Measurements from ENCODE around the gene AMPD2.

Gene AMPD2

DNA sequence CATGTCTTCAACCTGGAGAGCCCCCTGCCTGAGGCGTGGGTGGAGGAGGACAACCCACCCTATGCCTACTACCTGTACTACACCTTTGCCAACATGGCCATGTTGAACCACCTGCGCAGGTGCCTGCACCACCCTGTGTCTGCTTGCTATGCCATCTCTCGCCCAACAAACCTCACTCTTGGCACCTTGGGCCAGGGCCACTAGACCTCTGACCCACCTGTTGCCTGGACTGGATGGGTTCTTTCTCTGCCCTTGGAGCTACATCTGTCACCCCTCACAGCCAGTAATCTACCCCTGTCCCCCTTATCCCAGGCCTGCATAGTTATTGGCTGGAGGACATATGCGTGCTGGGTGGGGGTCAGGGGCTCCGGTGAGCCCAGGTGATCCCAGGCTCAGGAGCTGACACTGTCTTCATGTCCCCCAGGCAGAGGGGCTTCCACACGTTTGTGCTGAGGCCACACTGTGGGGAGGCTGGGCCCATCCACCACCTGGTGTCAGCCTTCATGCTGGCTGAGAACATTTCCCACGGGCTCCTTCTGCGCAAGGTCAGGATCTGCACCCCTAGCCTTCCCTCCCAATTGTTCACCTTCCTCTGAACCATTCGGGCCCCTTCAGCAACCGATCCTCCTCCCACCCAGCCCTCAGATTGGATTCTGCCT is 9.9 kb downstream of the AMPD2 start:
- in situ Hi-C loops (cut with MboI; ENCODE audit: low sequenced_read_pairs) = loop anchor here (10.0 kb wide), 1 partner anchor 85 kb away; the partner anchor contains the start of gene GNAI3

DNA sequence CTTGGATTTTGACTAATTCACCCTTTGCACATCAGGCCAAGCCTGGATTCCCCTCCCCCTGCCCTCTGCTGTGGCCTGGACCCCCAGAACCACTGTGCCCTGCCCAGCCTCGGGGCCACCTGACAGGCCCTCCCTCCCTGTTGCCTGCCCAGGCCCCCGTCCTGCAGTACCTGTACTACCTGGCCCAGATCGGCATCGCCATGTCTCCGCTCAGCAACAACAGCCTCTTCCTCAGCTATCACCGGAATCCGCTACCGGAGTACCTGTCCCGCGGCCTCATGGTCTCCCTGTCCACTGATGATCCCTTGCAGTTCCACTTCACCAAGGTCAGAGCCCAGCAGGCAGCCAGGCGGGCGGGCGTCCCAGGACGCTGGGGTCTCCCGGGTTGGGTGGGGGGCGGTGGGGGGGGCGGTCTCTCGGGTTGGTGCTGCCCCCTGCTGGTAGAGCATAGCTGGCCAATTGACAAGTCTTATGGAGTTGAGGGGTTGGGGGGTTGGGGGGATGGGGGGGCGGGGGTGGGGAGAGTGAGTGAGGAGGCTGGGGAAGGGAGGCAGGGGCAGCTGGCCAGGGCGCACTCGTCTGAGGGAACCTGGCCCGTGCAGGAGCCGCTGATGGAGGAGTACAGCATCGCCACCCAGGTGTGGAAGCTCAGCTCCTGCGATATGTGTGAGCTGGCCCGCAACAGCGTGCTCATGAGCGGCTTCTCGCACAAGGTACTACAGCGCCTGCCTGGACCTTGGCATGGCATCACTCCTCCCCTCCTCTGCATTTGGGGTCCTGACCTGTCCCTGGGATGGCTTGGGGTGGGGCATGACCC is 10.7 kb downstream of the AMPD2 start:
- in situ Hi-C loops (cut with MboI; ENCODE audit: low sequenced_read_pairs) = no loop called here

DNA sequence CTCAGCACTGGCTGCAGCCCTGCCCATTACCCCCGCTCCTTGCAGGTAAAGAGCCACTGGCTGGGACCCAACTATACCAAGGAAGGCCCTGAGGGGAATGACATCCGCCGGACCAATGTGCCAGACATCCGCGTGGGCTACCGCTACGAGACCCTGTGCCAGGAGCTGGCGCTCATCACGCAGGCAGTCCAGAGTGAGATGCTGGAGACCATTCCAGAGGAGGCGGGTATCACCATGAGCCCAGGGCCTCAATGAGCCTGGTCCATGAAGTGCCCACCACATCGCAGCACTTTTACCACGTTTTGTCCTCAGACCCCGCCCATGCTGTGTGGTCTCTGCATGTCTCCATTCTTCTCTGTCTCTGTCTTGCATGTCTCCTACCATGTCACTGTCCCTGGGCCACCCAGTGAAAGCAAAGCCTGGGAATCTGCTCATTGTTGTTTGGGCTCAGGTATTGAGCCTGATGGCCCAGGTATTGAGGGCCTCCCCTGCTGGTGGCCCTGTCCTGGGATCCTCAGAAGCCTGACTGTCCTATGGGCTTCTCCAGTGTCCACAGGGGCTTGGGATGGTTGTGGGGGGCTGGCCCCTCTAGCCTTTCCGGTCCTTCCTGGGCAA is 11.4 kb downstream of the AMPD2 start:
- in situ Hi-C loops (cut with MboI; ENCODE audit: low sequenced_read_pairs) = no loop called here

DNA sequence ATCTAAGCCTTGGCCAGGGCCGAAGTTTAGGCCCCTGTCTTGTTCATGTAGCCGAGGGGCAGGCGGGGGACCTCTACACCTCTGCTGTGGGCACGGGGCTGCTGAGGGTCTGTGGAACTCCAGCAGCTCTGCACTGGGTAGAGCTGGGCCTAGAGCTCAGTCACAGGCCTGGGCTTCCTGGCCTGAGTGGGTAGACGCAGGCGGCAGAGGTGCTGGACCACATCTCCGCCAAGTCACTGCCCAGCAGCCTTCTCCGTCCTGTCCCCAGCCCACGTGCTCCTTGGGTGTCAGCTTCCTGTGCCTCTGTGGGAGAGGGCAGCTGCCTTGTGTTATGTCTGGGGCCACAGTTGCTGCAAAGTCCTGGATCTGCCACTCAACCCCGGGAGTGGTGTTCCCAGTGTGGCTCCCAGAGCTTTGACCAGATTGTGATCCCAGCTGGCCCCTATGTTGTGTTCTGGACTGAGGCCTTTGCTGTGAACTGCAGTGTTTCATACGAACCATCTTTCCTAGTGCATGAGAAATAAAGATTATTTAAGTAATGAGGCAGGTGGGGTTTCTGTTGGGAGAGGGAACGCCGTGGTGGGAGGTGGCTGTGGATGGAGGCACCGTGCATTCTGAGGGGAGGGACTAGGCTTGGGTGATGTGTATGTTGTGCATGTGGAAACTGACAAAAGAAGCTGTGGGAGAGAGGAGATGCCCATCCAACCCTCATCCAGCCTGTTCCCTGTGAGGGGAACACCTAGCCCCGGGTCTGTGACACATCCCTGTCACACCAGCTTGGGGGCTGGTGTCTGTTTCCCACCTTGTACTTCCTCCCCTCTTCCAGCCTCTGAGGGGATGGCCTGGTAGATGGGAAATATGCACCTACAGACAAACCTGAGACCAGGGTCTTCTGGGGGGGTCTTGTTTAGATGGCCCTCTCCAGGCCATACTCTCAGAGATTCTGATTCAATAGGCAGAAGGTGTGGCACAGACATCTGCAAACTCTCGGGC is 12.2 kb downstream of the AMPD2 start:
- in situ Hi-C loops (cut with MboI; ENCODE audit: low sequenced_read_pairs) = no loop called here

DNA sequence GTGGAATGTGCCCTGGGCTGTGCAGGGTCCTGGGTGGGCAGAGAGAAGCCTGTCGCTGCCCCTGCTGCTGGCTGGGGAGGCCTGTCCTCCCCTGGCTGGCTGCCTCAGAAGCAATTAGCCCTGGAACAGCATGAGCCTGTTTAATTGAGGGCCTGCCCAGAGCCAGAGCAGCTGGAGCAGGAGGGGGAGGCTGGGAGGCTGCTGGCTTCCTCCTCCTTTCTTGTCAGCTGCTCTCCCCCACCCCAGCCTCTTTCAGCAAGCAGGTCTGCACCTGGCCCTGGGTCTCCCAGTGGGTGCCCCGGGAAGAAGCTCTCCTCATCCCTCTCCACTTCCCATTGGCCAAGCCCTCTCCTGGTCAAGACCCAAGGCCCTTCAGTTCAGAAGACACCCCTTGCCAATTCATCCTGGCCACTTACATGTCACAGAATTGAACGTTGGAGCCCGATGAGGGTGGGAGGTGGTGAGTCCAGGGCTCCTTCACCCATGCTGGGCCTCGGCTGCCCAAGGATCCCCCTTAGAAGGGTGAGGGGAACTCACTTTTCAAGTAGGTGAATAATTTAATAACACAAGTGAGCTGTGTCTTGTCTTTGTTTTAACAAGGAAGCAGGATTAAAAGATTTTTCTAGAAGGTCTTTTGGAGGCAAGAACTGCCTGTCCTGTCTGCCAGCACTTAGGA is 13.2 kb downstream of the AMPD2 start:
- in situ Hi-C loops (cut with MboI; ENCODE audit: low sequenced_read_pairs) = no loop called here

DNA sequence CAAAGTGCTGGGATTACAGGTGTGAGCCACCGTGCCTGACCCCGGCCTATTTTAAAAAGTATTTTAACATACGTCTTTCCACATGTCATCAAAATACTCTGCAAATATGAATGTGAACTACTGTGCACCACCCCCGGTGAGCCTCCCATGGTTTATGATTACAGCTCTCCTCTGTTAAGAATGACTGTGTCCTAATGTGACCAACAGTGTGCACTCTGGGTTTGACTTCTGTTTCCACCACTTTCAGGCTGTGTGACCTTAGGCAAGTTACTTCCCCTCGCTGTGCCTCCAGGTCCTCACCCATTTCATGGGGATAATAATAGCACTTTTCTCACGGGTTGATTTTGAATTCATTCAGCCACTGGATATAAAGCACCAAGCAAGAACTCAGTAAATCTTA is 14.7 kb downstream of the AMPD2 start:
- in situ Hi-C loops (cut with MboI; ENCODE audit: low sequenced_read_pairs) = no loop called here

DNA sequence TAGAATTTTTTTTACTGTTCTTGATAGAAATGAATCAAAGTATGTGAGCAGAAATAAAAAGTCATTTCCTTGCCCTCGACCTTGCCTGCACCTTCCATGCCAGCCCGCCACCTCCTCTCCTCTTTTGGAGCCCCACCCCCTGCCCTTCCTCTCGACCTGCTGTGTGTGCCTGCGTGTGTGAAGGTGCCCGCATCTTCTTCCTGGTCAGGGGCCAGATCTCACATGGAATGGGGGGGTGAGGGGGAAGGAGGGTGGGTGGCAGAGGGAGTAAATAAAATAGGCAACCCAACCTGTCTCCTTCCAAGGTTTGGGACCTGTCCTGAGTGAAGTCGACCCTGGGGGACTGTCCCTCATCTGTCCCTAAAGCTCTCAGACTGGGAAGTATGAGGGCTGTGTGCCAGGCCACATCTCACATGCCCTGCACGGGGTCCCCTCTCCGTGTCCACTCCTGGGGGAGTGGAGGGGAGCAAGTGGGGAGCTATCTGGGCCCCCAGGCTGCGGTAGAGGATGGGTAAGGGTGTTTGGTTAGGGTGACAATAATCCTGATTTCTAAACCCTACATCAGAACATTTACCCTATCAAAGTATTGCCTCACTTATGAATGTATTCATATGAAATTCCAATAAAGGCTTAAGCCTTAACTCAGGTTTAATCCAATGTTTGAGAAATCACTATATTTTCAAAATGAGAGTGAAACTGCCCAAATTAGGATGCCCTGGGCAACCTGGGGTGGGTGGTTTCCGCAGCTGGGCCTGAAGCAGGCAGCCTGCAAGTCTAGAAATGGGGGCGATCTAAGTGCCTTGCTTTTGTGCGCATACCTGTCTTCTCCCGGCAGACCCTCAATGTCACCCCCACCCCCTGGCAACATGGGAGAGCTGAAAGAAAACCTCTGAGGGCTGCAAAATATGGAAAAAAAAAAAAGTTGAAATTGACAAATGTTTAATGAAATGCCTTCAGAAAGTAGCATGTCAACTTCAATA is 15.4 kb downstream of the AMPD2 start:
- in situ Hi-C loops (cut with MboI; ENCODE audit: low sequenced_read_pairs) = no loop called here

DNA sequence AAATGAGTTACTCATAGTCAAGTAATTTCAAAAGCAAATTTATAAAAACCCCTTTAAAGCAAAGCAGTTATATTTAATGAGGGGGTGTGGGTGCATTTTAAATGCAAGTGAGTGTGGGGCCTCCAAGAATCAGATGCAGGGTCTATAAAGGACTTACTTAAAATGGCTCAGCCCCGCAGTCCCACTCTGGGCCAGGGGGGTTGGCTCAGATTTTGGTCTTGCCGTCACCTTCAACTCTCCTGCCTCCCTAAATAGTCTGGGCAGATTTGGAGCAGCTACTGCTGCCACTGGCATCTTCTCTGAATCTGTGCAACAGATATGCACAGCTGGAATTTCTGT is 16.2 kb downstream of the AMPD2 start:
- in situ Hi-C loops (cut with MboI; ENCODE audit: low sequenced_read_pairs) = no loop called here

DNA sequence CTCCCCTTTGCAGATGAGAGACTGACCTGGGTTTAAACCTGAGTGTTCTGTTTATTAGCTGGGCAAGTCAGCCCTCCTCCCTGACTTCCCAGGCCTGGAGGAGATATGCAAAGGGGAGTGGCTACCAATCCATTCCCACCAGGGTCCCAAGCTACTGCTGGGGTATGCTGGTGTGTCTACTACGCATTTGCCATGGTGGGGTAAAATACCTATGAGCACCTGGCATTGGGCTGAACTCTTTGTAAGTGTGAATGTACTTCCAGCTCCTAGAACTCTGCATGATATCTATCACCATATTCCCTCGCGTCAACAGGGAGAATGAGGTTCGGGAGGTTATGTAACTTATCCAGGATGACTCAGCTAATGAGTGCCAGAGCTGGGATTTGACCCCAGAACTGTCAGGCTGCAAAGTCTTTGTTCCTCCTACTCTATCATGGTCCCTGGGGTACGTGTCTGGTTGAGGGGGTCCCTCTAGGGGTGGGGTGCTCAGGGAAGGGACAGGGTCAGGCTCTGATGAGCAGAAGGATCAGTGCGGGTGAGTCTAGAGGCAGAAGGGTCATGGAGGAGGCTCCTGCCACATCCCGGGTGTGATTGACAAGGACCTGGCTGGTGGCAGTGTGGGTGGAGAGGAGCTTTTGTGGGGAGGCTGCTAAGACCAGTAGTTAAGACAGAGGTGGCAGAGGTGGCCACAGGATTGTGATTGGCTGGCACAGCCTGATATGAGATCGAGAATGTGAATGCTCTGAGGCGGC is 16.7 kb downstream of the AMPD2 start:
- in situ Hi-C loops (cut with MboI; ENCODE audit: low sequenced_read_pairs) = no loop called here

DNA sequence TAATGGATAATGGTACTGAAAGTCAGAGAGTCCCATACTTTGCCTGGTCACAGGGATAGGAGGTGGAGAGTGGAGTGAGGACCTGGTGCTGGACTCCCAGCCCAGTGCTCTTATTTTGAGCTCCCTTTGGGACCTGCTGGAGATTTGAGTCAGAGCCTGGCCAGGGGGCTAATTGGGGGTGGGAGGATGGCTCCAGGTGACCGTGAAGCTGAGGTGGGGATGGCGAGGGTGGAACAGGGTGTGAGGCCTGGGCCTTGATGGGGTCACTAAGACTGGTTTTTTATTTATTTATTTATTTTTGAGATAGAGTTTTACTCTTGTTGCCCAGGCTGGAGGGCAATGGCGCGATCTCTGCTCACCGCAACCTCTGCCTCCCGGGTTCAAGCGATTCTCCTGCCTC is 17.8 kb downstream of the AMPD2 start:
- in situ Hi-C loops (cut with MboI; ENCODE audit: low sequenced_read_pairs) = no loop called here

DNA sequence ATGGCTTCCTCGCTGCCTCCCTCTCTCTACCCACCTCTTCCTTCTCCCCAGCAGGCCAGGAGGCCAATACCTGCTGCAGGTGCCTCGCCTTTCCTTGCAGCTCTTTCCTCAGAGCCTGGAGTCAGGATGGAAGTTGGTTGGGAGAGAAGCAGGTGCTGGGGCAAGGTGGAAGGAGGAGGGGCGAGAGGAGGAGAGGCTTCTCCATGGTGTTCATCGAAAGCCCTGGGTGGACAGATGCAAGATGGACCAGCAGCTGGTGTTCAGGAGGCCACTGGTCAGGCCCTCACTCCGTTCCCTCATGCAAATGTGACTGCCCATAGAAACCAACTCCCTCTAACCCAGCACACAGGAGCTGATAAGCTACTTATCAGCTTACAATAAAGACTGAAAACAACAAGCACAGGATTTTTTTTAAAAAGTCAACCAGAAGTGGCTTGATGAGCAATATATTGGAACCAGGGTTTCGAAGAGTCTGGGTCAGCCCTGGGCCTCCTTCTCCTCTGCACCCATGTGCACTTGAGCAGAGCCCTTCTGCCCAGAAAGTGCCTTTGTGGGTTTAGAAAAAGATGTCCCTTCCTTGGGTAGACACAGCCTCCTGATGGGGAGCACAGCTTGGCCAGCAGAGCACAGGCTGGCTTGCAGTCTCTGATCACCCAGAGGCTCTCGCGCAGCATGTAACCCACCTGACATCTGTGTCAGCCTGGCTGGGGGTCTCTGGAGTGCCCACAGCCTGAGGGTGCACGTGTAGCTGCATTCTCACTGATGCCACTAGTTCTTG is 19.6 kb downstream of the AMPD2 start:
- in situ Hi-C loops (cut with MboI; ENCODE audit: low sequenced_read_pairs) = no loop called here

DNA sequence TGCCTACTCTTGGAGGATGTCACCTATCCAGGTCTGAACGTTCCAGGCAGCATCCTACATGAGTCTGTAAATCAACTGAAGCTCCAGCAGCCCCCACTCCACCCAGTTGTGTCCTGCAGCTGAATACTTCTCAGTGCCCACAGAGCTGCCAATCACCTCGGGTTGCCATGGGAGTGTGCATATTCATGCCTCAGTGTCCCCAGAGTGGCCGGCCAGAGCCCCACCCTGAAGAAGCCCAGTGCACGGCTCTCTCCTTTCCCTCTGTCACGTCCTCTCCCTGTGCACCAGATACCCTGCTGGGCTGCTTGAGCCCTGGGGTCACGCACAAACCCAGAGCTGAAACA is 20.2 kb downstream of the AMPD2 start:
- in situ Hi-C loops (cut with MboI; ENCODE audit: low sequenced_read_pairs) = loop anchor here (5.0 kb wide), 1 partner anchor 93 kb away; the partner anchor contains the start of gene GNAI3

DNA sequence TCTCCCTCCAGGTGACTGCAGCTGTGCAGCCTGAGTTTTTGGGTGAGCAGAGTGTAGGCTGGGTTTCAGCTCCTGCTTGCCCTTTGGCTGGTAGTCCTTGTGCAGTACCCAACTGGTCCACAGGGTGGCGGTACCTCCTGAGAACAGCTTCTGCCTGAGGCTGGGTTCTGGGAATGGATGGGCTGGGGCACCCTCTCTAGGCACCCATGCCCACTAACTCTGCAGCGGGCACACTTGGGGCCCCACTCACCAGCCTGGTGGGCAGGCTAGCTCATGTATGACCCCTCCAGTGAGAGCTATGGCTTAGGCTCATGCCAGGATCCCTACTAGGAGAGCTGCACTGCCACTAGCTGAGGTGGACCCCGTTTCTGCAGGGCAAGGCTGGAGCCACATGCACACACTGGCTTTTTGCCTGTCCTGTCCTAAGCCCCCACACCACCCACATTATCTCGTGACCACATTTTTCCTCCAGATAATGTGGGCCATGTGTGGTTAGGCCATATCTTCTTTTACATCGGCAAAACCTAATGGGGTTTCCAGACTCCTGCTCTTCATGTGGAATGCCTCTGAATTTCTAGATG is 20.7 kb downstream of the AMPD2 start:
- in situ Hi-C loops (cut with MboI; ENCODE audit: low sequenced_read_pairs) = loop anchor here (5.0 kb wide), 1 partner anchor 93 kb away; the partner anchor contains the start of gene GNAI3

DNA sequence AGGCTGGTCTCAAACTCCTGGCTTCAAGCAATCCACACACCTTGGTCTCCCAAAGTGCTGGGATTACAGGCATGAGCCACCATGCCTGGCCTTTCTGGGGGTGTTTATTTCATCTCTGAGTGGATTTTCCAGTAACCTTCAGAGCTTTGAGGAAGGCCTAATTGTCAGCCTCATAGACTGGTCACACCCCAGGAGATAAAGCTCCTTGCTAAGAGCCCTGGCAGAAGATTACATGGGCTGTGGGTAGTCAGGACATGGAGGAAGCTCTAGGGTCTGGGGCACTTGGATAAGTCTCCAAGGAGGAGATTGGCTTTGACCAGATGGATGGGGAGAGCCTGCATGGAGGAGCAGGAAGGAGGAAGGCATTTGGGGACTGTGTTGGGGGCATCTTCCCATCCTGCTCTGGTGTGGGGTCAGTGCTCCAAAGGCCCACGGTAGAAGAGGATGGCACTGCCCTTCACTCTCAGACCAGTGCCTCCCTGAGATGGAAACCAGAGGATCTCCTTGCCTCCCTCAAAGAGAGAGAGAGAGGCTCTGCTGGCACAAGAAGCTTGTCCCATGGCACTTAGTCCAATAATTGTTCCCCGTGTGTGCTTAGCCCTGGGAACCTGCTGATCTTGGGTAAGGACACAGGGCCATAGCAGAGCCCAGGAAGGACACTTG is 21.6 kb downstream of the AMPD2 start:
- in situ Hi-C loops (cut with MboI; ENCODE audit: low sequenced_read_pairs) = loop anchor here (5.0 kb wide), 1 partner anchor 94 kb away; the partner anchor contains the start of gene GNAI3

DNA sequence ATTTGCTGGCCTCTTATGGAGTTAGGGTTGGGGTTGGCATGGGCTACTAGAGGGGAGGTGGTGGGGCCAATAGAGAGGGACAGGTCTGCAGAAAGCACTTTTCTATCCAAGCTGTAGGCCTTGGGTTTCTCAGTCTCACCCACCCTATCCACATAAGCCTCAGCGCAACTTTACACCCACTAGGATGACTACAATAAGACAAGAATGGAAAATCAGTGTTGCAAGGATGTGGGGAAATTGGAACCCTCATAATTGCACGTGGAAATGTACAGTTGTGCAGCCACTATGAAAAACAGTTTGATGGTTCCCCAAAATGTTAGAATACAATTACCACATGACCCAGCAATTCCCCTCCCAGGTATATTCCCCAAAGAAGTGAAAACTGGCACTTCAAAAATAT is 22.2 kb downstream of the AMPD2 start:
- in situ Hi-C loops (cut with MboI; ENCODE audit: low sequenced_read_pairs) = loop anchor here (5.0 kb wide), 1 partner anchor 95 kb away; the partner anchor contains the start of gene GNAI3

DNA sequence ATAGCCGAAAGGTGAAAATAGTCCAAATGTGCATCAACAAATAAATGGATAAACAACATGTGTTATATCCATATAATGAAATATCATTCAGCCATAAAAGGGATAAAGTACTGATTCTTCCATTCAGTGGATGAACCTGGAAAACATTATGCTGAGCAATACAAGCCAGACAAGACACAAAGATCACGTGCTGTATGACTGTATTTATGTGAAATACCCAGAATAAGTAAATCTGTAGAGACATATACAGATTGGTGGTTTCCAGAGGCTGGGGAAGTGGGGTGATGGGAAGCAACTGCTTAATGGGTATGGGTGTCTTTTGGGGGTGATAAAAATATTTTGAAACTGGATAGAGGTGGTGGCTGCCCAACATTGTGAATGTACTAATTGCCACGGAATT is 23.0 kb downstream of the AMPD2 start:
- in situ Hi-C loops (cut with MboI; ENCODE audit: low sequenced_read_pairs) = loop anchor here (5.0 kb wide), 1 partner anchor 95 kb away; the partner anchor contains the start of gene GNAI3
